DOHH2 (cell line): Measurements from ENCODE around the gene RER1.

Source experiments
- H3F3A ChIP-seq: fragments of 200-600 bp; sonication (generic), shearing (Covaris generic); 2 replicates; pipeline ENCODE4 v1.6.0; 2016; ENCODE audit warnings: antibody characterized with exemption, mild to moderate bottlenecking; ENCODE audit not compliant: control insufficient read depth, insufficient read depth
- H3K27ac ChIP-seq: fragments of 200-600 bp; sonication (generic); 2 replicates; pipeline ENCODE4 v1.5.1; 2014; ENCODE audit warnings: low read depth, mild to moderate bottlenecking, low read length, moderate library complexity
- H3K27me3 ChIP-seq: fragments of 200-600 bp; sonication (generic); 2 replicates; pipeline ENCODE4 v1.6.1; 2014; ENCODE audit warnings: mild to moderate bottlenecking, low read length, mixed read lengths; ENCODE audit not compliant: control insufficient read depth
- H3K36me3 ChIP-seq: fragments of 200-600 bp; sonication (generic); 2 replicates; pipeline ENCODE4 v1.6.1; 2014; ENCODE audit warnings: mild to moderate bottlenecking, low read length, moderate library complexity, mixed read lengths; ENCODE audit not compliant: control insufficient read depth
- H3K4me1 ChIP-seq: fragments of 200-600 bp; sonication (generic); 2 replicates; pipeline ENCODE4 v1.6.1; 2014; ENCODE audit warnings: mild to moderate bottlenecking, low read length, mixed read lengths; ENCODE audit not compliant: control insufficient read depth
- H3K4me2 ChIP-seq: fragments of 200-600 bp; sonication (generic); 2 replicates; pipeline ENCODE4 v1.6.0; 2014; ENCODE audit warnings: mild to moderate bottlenecking, low read length, moderate library complexity
- H3K4me3 ChIP-seq: fragments of 200-600 bp; sonication (generic); 2 replicates; pipeline ENCODE4 v1.5.1; 2014; ENCODE audit warnings: mild to moderate bottlenecking, low read length, mixed read lengths
- H3K79me2 ChIP-seq: fragments of 200-600 bp; sonication (generic); 2 replicates; pipeline ENCODE4 v1.6.1; 2014; ENCODE audit warnings: mild to moderate bottlenecking, low read length, mixed read lengths; ENCODE audit not compliant: control insufficient read depth
- H3K9me2 ChIP-seq: fragments of 200-600 bp; sonication (generic); replicated peaks from 2 replicates; pipeline ENCODE4 v1.6.1; 2014; ENCODE audit warnings: mild to moderate bottlenecking, low read length, mixed read lengths; ENCODE audit not compliant: control insufficient read depth
- H3K9me3 ChIP-seq: fragments of 200-600 bp; sonication (generic); 2 replicates; pipeline ENCODE4 v1.6.1; 2014; ENCODE audit warnings: antibody characterized with exemption, low read length, mixed read lengths; ENCODE audit not compliant: control insufficient read depth, insufficient read depth
- H4K20me1 ChIP-seq: fragments of 200-600 bp; sonication (generic); 2 replicates; pipeline ENCODE4 v1.6.0; 2014; ENCODE audit warnings: low read depth, mild to moderate bottlenecking, antibody characterized with exemption, low read length, moderate library complexity; ENCODE audit not compliant: control insufficient read depth, insufficient read depth
- CTCF ChIP-seq: fragments of 200-600 bp; sonication (generic); IDR thresholded peaks from one replicate; pipeline ENCODE4 v1.5.1; 2014; ENCODE audit warnings: antibody characterized with exemption, mild to moderate bottlenecking, low read depth, low read length; ENCODE audit not compliant: poor library complexity, severe bottlenecking
- EZH2phosphoT487 ChIP-seq: fragments of 200-600 bp; sonication (generic); IDR thresholded peaks from 2 replicates; pipeline ENCODE4 v1.6.1; 2017; ENCODE audit warnings: borderline replicate concordance, mild to moderate bottlenecking, antibody characterized with exemption, low read length, moderate library complexity, mixed read lengths

The RER1 gene

GRCh38 chr1:2382621-2383361, 8.8 kb upstream of the RER1 start:
- no peaks in the 10 kb centered on the region for H3K9me2 ChIP-seq
- H3K4me3 ChIP-seq, result no peak overlapping the region
- H4K20me1 ChIP-seq, result no peaks in the 10 kb centered on the region
- peaks cover 5% of the 10 kb centered on the region; the same call in 1 of the 2 replicates for H3K79me2 ChIP-seq
- no peaks in the 10 kb centered on the region for H3K27me3 ChIP-seq
- no peaks in the 10 kb centered on the region for H3K9me3 ChIP-seq
- peaks cover 20% of the 10 kb centered on the region for H3K4me1 ChIP-seq
- no peak overlapping the region for H3K4me2 ChIP-seq
- peaks cover 4% of the 10 kb centered on the region for H3F3A ChIP-seq
- peaks cover 13% of the 10 kb centered on the region for H3K36me3 ChIP-seq
- TF ChIP-seq CTCF (peak; percentile 63), EZH2phosphoT487 (no peak)
- H3K27ac ChIP-seq, result no peak overlapping the region

- Histone ChIP-seq H3K4me1 (peaks cover 28% of the 10 kb centered on the region), H4K20me1 (no peaks in the 10 kb centered on the region), H3K9me3 (no peaks in the 10 kb centered on the region), H3K9me2 (no peaks in the 10 kb centered on the region), H3K27ac (no peak overlapping the region), H3K4me3 (no peak overlapping the region), H3K79me2 (peaks cover 5% of the 10 kb centered on the region; the same call in 1 of the 2 replicates), H3K27me3 (no peaks in the 10 kb centered on the region), H3F3A (peaks cover 10% of the 10 kb centered on the region), H3K36me3 (peaks cover 13% of the 10 kb centered on the region), H3K4me2 (no peak overlapping the region)
- TF ChIP-seq EZH2phosphoT487 (no peak), CTCF (no peak)
Measured at GRCh38 chr1:2383576-2383975, 8.1 kb upstream of the RER1 start.

- Histone ChIP-seq H3K9me2 (no peaks in the 10 kb centered on the region), H4K20me1 (no peaks in the 10 kb centered on the region), H3K36me3 (peaks cover 14% of the 10 kb centered on the region), H3K9me3 (no peaks in the 10 kb centered on the region), H3K27ac (no peak overlapping the region), H3K27me3 (no peaks in the 10 kb centered on the region), H3K4me3 (no peak overlapping the region), H3F3A (peaks cover 16% of the 10 kb centered on the region), H3K79me2 (peaks cover 5% of the 10 kb centered on the region; the same call in 1 of the 2 replicates), H3K4me1 (peaks cover 35% of the 10 kb centered on the region), H3K4me2 (no peak overlapping the region)
- TF ChIP-seq CTCF (no peak), EZH2phosphoT487 (no peak)
Measured at GRCh38 chr1:2384130-2384860, 7.3 kb upstream of the RER1 start.
